Stimulated activated naive CD8-positive, alpha-beta T cell treated with anti-CD3 and anti-CD28 coated beads, Interleukin-15, amount 100 ng/mL, for 72 hours (primary cell): ENCODE results near the gene CRYBA2.

ENCODE experiments used
- ATAC-seq: fragments of 150-1000 bp; cut with Tn5 transposase; 2 replicates; pipeline ENCODE4 v1.10.0; 2021; ENCODE audit warnings: mild to moderate bottlenecking, moderate library complexity
- DNase-seq, 2 donors: peaks; one replicate each; pipeline ENCODE4 v3.0.0; 2021 to 2022
- H3K27ac Mint-ChIP-seq, 2 donors: one replicate each; pipeline ENCODE4 v1.8.0; 2022; ENCODE audit warnings: mild to moderate bottlenecking in 2 of 2, mixed read lengths in 2 of 2, moderate library complexity in 2 of 2
- H3K27me3 Mint-ChIP-seq: one replicate; pipeline ENCODE4 v1.8.0; 2022; ENCODE audit warnings: mixed read lengths
- H3K4me1 Mint-ChIP-seq: one replicate; pipeline ENCODE4 v1.8.0; 2022; ENCODE audit warnings: mild to moderate bottlenecking, mixed read lengths
- H3K4me3 Mint-ChIP-seq, 2 donors: one replicate each; pipeline ENCODE4 v1.8.0; 2022; ENCODE audit warnings: mild to moderate bottlenecking in 2 of 2, mixed read lengths in 2 of 2, moderate library complexity in 1 of 2
- H3K9me3 Mint-ChIP-seq, 2 donors: one replicate each; pipeline ENCODE4 v1.8.0; 2022; ENCODE audit warnings: mixed read lengths in 2 of 2

CRYBA2 gene

GRCh38 chr2:218983263-218983933 is 9.8 kb downstream of the CRYBA2 start:
- Mint-ChIP-seq H3K9me3 (no peaks in the 10 kb centered on the region), H3K27ac (no peak overlapping the region), H3K4me3 (peak overlapping the region in 1 of 2 donors; percentile 31), H3K27me3 (peaks cover 100% of the 10 kb centered on the region), H3K4me1 (peaks cover 57% of the 10 kb centered on the region)
- no peak for DNase-seq
- no peak for ATAC-seq

- no peaks in the 10 kb centered on the region for H3K9me3 Mint-ChIP-seq
Measured at GRCh38 chr2:218982586-218983262, 10.5 kb downstream of the CRYBA2 start.

DNA sequence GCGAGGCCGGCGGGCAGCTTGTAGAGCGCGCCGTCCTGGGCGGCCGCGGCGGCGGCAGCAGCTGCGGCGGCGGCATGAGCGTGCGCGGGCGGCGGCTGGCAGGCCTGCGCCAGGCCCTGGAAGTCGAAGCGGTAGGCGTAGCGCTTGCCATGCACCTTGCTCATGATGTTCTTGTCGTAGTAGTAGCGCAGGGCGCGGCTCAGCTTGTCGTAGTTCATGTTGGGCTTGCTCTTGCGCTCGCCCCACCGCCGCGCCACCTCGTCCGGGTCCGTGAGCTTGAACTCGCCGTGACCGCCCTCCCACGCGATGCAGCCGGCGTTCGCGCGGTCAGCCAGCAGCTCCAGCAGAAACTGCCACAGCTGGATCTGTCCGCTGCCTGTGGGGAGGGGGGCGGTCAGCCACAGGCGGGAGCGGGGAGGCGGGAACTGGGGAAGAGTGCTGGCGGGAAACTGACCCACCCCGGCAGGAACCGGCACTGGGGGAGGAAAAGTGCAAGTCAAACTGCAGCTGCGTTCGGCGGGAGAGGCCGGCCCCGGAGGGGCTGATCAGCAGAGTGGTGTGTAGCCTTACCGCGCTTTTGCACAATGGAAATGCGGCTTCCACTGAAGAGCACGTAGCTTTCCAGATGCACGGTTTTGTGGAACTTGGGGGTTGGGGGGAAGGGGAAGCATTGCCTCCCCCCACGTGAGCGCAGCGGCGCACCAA is 11.2 kb downstream of the CRYBA2 start:
- peak in 1 of 2 donors; percentile 43 for DNase-seq
- H3K4me1 Mint-ChIP-seq, result peaks cover 57% of the 10 kb centered on the region
- H3K27me3 Mint-ChIP-seq, result peaks cover 100% of the 10 kb centered on the region
- no peaks in the 10 kb centered on the region for H3K9me3 Mint-ChIP-seq
- H3K4me3 Mint-ChIP-seq, result peak overlapping the region; percentile 37 to 63
- no peak overlapping the region for H3K27ac Mint-ChIP-seq
- ATAC-seq, result peak; percentile 29

More at GRCh38 chr2:218982586-218983262, 10.5 kb downstream of the CRYBA2 start:
- no peak overlapping the region for H3K27ac Mint-ChIP-seq
- H3K27me3 Mint-ChIP-seq, result peaks cover 100% of the 10 kb centered on the region
- ATAC-seq (no peak), DNase-seq (no peak)
- H3K4me1 Mint-ChIP-seq, result peaks cover 57% of the 10 kb centered on the region
- H3K4me3 Mint-ChIP-seq, result peak overlapping the region; percentile 37 to 63

DNA sequence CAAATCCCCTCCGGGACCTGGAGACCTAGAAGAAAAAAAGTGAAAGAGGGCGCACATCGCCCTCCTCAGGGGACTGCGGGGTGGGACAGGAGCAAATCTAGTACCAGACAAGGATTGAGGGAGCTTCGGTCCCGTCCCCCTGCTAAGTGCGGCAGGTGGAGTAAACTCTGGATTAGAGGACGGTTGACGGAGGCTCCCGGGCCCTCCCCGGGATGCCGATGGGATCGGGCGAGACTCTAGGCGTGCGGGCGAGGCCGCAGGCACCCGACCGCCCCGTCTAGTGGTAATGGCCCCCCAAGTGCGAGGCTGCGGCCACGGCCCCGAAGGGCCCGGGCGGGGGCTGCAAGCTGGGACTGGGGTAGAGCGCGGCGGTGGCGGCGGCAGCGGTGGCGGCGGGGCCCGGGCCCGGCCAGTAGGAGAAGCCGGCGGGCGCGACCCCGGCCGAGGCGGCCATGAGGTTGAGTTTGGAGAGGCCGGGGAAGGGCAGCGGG is 11.8 kb downstream of the CRYBA2 start:
- Mint-ChIP-seq H3K27me3 (peaks cover 100% of the 10 kb centered on the region), H3K4me3 (peak overlapping the region; percentile 65 to 76), H3K27ac (peak overlapping the region in 1 of 2 donors; percentile 48), H3K4me1 (peaks cover 57% of the 10 kb centered on the region), H3K9me3 (no peaks in the 10 kb centered on the region)
- DNase-seq (peak in 1 of 2 donors; percentile 39), ATAC-seq (peak; percentile 2)

DNA sequence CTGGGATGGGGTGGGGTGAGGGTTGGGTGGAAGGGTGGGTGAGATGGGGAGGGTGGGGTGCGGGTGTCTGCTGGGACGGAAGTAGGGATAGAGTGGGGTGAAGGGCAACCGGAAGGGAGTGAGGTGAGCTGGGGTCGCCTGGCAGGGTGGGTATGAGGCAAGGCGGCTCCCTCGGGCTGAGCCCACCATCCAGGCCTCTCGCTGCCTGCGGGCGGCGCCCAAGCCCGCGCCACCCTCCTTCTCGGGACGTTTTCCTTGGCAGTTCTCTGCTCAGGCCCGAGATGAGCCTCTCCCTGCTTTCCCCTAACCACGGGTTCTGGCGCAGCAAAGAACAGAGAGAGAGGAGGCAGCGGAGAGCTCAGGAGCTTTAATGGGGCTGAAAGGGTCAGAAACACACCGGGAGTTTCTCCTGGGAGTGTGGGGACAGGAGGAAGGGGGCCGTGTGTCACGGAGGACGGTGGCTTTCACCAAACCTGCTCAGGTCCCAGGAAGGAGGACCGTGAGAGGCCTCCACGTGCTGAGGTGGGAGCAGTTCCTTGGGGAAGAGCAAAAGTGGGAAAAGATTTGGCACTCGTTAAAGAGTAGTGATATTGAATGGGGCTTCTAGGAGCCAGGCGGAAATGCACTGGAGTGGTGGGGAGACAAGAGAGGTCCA is 12.4 kb downstream of the CRYBA2 start:
- H3K9me3 Mint-ChIP-seq, result no peaks in the 10 kb centered on the region
- no peak for DNase-seq
- H3K4me3 Mint-ChIP-seq, result peak overlapping the region; percentile 65 to 76
- peak; percentile 2 for ATAC-seq
- H3K4me1 Mint-ChIP-seq, result peaks cover 56% of the 10 kb centered on the region
- peaks cover 100% of the 10 kb centered on the region for H3K27me3 Mint-ChIP-seq
- H3K27ac Mint-ChIP-seq, result peak overlapping the region in 1 of 2 donors; percentile 48

GRCh38 chr2:218979846-218980734 is 13.1 kb downstream of the CRYBA2 start:
- Mint-ChIP-seq H3K4me1 (peaks cover 51% of the 10 kb centered on the region), H3K4me3 (peak overlapping the region; percentile 82 to 83), H3K27ac (peak overlapping the region in 1 of 2 donors; percentile 83), H3K9me3 (no peaks in the 10 kb centered on the region), H3K27me3 (peaks cover 100% of the 10 kb centered on the region)
- DNase-seq (peak; percentile 88 to 89), ATAC-seq (peak; percentile 91)

GRCh38 chr2:218975060-218975777 is 18.0 kb downstream of the CRYBA2 start:
- H3K4me1 Mint-ChIP-seq, result peaks cover 11% of the 10 kb centered on the region
- no peak for ATAC-seq
- DNase-seq, result no peak
- H3K27ac Mint-ChIP-seq, result no peak overlapping the region
- no peaks in the 10 kb centered on the region for H3K9me3 Mint-ChIP-seq
- peaks cover 77% of the 10 kb centered on the region for H3K27me3 Mint-ChIP-seq
- H3K4me3 Mint-ChIP-seq, result no peak overlapping the region

- DNase-seq, result no peak
- no peak for ATAC-seq
- Mint-ChIP-seq H3K27me3 (peaks cover 71% of the 10 kb centered on the region), H3K27ac (no peak overlapping the region), H3K4me1 (no peaks in the 10 kb centered on the region), H3K9me3 (no peaks in the 10 kb centered on the region), H3K4me3 (no peak overlapping the region)
Measured at GRCh38 chr2:218970894-218971293, 22.3 kb downstream of the CRYBA2 start.

- peak overlapping the region in 1 of 2 donors; percentile 80 for H3K27ac Mint-ChIP-seq
- no peak overlapping the region for H3K4me3 Mint-ChIP-seq
- H3K4me1 Mint-ChIP-seq, result peaks cover 32% of the 10 kb centered on the region
- peaks cover 91% of the 10 kb centered on the region for H3K27me3 Mint-ChIP-seq
- H3K9me3 Mint-ChIP-seq, result no peaks in the 10 kb centered on the region
- ATAC-seq (no peak), DNase-seq (no peak)
Measured at GRCh38 chr2:218964041-218964771, 29.0 kb downstream of the CRYBA2 start.

GRCh38 chr2:218963601-218964000 is 29.6 kb downstream of the CRYBA2 start:
- no peak for DNase-seq
- Mint-ChIP-seq H3K4me3 (no peak overlapping the region), H3K27me3 (peaks cover 91% of the 10 kb centered on the region), H3K27ac (no peak overlapping the region), H3K4me1 (peaks cover 37% of the 10 kb centered on the region), H3K9me3 (no peaks in the 10 kb centered on the region)
- no peak for ATAC-seq

GRCh38 chr2:218962859-218963492 is 30.2 kb downstream of the CRYBA2 start:
- Mint-ChIP-seq H3K4me3 (no peak overlapping the region), H3K9me3 (no peaks in the 10 kb centered on the region), H3K27me3 (peaks cover 92% of the 10 kb centered on the region), H3K27ac (no peak overlapping the region), H3K4me1 (peaks cover 37% of the 10 kb centered on the region)
- ATAC-seq (no peak), DNase-seq (peak; percentile 52 to 65)

- ATAC-seq (no peak), DNase-seq (no peak)
- no peak overlapping the region for H3K4me3 Mint-ChIP-seq
- H3K4me1 Mint-ChIP-seq, result peaks cover 37% of the 10 kb centered on the region
- H3K27ac Mint-ChIP-seq, result no peak overlapping the region
- peaks cover 92% of the 10 kb centered on the region for H3K27me3 Mint-ChIP-seq
- no peaks in the 10 kb centered on the region for H3K9me3 Mint-ChIP-seq
Measured at GRCh38 chr2:218961651-218962570, 31.3 kb downstream of the CRYBA2 start.
